GM19395 (cell line): ENCODE results near the gene OXNAD1.

ENCODE experiments used
- ATAC-seq: cut with Tn5 transposase; IDR thresholded peaks from one replicate; pipeline ENCODE4 v1.9.1; 2021; ENCODE audit warnings: mild to moderate bottlenecking, moderate library complexity; ENCODE audit not compliant: unreplicated experiment

OXNAD1 gene

DNA sequence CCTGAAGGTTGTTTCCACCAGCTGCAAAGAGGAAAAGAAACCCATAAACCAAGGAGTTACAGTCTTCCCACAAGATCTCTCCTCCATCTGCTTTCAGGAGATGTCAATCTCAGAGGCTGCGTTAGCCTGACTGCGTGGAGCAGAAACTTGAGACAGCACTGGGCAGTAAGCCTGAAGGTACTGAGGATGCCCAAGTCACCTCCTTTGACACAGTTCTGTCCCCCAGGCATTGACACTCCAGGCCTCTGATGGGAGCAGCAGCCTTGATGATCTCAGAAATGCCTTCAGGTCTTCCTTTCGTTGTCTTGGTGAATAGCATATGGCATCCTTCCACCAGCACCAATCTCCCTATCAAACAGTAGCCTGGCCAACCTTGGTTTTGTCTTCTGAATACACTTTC lies 89.3 kb downstream of the OXNAD1 start:
- no peak for ATAC-seq
